Duodenal mucosa (tissue), 2 donors: ENCODE measurements around the gene SLC12A8.
A peak's percentile ranks its signal among the peaks of the same experiment; 100 is the strongest.

Experiments
- H3K27ac ChIP-seq: one replicate; pipeline ENCODE4 v1.7.0; 2013; ENCODE audit warnings: low read depth, low read length
- H3K27me3 ChIP-seq, 2 donors: one replicate each; pipeline ENCODE4 v1.7.0; 2013; ENCODE audit warnings: low read length in 2 of 2, control low read depth in 1 of 2; ENCODE audit not compliant: insufficient read depth in 2 of 2, control insufficient read depth in 1 of 2
- H3K36me3 ChIP-seq, 2 donors: one replicate each; pipeline ENCODE4 v1.7.0; 2013; ENCODE audit warnings: low read length in 2 of 2, control low read depth in 1 of 2; ENCODE audit not compliant: insufficient read depth in 2 of 2, control insufficient read depth in 1 of 2
- H3K4me1 ChIP-seq, 2 donors: one replicate each; pipeline ENCODE4 v1.7.0; 2013; ENCODE audit warnings: low read length in 2 of 2, control low read depth in 1 of 2; ENCODE audit not compliant: insufficient read depth in 2 of 2, control insufficient read depth in 1 of 2
- H3K4me3 ChIP-seq, 2 donors: one replicate each; pipeline ENCODE4 v1.7.0; 2013; ENCODE audit warnings: low read length in 2 of 2, low read depth in 1 of 2
- H3K9ac ChIP-seq, 2 donors: one replicate each; pipeline ENCODE4 v1.7.0; 2013; ENCODE audit warnings: low read length in 2 of 2, low read depth in 1 of 2
- H3K9me3 ChIP-seq, 2 donors: one replicate each; pipeline ENCODE4 v1.7.0; 2013; ENCODE audit warnings: low read length in 2 of 2, control low read depth in 1 of 2; ENCODE audit not compliant: control insufficient read depth in 1 of 2

SLC12A8 gene

GRCh38 chr3:125142420-125142778 lies 70.1 kb downstream of the SLC12A8 start:
- H3K4me1 ChIP-seq = peaks cover 6 to 21% of the 10 kb centered on the region in 2 donors
- H3K27me3 ChIP-seq = no peaks in the 10 kb centered on the region
- H3K27ac ChIP-seq = no peak overlapping the region
- H3K9ac ChIP-seq = no peak overlapping the region
- H3K9me3 ChIP-seq = no peaks in the 10 kb centered on the region
- peak overlapping the region in 1 of 2 donors; percentile 29 for H3K4me3 ChIP-seq
- peaks cover 0 to 4% of the 10 kb centered on the region in 2 donors for H3K36me3 ChIP-seq

GRCh38 chr3:125141596-125142419 lies 70.7 kb downstream of the SLC12A8 start:
- H3K27me3 ChIP-seq = no peaks in the 10 kb centered on the region
- H3K36me3 ChIP-seq = peaks cover 0 to 4% of the 10 kb centered on the region in 2 donors
- H3K9me3 ChIP-seq = no peaks in the 10 kb centered on the region
- no peak overlapping the region for H3K9ac ChIP-seq
- peaks cover 6 to 20% of the 10 kb centered on the region in 2 donors for H3K4me1 ChIP-seq
- peak overlapping the region; percentile 29 to 50 for H3K4me3 ChIP-seq
- peak overlapping the region; percentile 32 for H3K27ac ChIP-seq

DNA sequence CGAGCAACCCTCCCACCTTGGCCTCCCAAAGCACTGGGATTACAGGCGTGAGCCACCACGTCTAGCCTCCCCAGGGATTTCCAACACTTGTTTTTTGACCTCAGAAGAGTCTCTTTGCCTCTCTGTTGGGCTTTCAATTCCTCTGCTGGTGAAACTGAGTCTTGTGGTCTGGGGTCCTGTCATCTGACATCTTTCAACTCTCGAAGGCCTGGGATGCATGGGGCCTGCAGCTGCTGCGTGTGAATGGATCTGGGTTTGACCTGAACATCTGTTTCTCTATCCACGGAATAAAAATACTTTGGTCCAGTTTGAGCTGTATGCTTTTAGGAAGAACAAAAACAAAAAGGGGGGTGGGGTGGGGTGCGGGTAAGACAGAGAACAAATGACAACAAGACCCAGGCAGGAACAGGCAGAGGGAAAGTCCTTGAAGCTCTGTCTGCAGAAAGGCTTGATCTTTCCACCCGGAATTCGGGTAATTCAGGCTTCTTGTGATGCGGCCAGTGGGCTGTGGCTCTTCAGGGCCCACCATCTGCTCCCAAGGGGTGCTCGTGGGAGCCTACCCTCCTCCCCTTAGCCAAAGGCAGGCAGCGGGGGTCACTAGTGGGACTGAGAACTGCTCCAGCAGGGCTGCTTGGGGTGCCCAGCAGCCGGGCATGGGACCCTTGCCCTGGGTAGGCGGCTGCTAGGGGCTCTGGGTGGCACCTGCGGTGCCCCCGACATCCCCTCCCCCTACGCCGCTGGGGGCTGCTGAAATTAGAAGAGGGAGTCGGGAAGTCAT lies 71.5 kb downstream of the SLC12A8 start:
- Histone ChIP-seq H3K9ac (no peak overlapping the region), H3K27ac (no peak overlapping the region), H3K9me3 (no peaks in the 10 kb centered on the region)

DNA sequence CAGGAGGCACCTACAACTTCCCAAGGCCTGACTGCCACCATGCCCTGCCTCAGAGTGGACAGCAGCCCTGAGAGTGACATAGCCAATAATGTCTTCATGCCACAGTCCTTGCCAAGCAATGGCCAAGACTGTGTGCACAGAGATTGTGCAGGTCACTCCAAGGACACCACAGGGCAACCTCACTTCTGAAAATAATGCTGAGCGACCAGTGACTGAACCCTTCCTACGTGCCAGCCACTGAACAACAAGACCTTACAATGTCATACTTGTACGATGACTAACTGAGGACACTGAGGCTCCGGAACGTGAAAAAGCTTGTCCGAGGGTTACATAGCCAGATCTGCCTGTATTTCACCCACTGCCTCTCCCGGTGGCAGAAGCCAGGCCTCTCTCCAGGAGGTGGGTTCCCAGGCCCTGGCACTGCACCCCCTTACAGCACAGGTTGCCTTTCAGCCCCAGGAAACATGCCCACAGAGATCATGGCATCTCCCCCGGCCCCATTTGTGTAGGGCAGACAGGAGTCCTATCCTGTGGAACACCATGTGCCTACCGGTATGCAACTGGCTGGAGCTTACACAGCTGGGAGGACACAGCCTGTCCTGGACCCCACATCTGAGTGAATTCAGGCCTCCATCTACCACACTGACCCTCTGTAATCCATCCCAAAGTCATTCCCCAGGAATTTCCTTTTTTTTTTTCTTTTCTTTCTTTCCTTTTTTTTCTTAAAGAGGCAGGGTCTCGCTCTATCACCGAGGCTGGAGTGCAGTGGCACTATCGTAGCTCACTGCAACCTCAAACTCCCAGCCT lies 72.3 kb downstream of the SLC12A8 start:
- Histone ChIP-seq H3K9ac (no peak overlapping the region), H3K27ac (no peak overlapping the region), H3K9me3 (no peaks in the 10 kb centered on the region), H3K36me3 (peaks cover 0 to 4% of the 10 kb centered on the region in 2 donors), H3K4me1 (peaks cover 0 to 15% of the 10 kb centered on the region in 2 donors), H3K27me3 (no peaks in the 10 kb centered on the region), H3K4me3 (no peak overlapping the region)

More for the DNA sequence above, 71.5 kb downstream of the SLC12A8 start:
- no peaks in the 10 kb centered on the region for H3K27me3 ChIP-seq
- H3K4me1 ChIP-seq = peaks cover 0 to 15% of the 10 kb centered on the region in 2 donors
- H3K4me3 ChIP-seq = peak overlapping the region in 1 of 2 donors; percentile 21
- peaks cover 0 to 4% of the 10 kb centered on the region in 2 donors for H3K36me3 ChIP-seq

- Histone ChIP-seq H3K36me3 (peaks cover 0 to 4% of the 10 kb centered on the region in 2 donors), H3K27me3 (no peaks in the 10 kb centered on the region), H3K4me3 (no peak overlapping the region), H3K9me3 (no peaks in the 10 kb centered on the region), H3K27ac (no peak overlapping the region), H3K9ac (no peak overlapping the region), H3K4me1 (peaks cover 0 to 11% of the 10 kb centered on the region in 2 donors)
These were observed 73.2 kb downstream of the SLC12A8 start for GRCh38 chr3:125139386-125139785.

DNA sequence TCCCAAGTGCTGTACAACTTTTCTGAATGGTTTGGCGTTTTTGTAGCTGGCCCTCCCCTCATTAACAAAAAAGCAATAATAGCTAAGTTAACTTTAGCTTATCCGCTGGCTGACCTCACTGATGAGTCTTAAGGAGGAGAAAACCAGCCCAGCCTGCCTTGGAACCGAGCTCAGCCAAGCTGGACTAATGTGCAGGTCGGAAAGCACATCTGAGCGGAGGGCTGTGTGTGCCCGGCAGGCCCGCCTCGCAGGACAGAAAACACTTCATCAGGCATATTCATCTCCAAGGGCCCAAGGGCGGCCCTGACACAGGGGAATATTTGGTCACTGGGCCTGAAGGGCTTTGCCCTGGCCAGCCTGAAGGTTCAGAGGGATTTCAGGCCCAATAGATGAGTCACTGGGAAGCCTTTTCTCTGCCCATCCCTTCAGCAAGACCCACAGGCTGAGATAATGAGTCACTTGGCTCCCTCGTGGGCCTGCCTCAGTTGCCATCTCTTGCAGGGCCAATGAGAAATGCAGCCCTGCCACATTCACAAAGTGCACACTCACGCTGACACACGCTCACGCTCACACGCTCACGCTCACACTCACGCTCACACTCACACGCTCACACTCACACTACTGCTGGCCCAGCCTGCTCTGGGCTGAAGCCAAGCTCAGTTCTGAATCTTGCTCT lies 75.1 kb downstream of the SLC12A8 start:
- Histone ChIP-seq H3K4me3 (no peak overlapping the region), H3K27me3 (no peaks in the 10 kb centered on the region), H3K9ac (no peak overlapping the region), H3K27ac (no peak overlapping the region), H3K4me1 (peaks cover 0 to 8% of the 10 kb centered on the region in 2 donors), H3K9me3 (no peaks in the 10 kb centered on the region), H3K36me3 (peaks cover 0 to 4% of the 10 kb centered on the region in 2 donors)

GRCh38 chr3:125136966-125137357 lies 75.6 kb downstream of the SLC12A8 start:
- no peak overlapping the region for H3K27ac ChIP-seq
- no peak overlapping the region for H3K9ac ChIP-seq
- peaks cover 0 to 8% of the 10 kb centered on the region in 2 donors for H3K4me1 ChIP-seq

DNA sequence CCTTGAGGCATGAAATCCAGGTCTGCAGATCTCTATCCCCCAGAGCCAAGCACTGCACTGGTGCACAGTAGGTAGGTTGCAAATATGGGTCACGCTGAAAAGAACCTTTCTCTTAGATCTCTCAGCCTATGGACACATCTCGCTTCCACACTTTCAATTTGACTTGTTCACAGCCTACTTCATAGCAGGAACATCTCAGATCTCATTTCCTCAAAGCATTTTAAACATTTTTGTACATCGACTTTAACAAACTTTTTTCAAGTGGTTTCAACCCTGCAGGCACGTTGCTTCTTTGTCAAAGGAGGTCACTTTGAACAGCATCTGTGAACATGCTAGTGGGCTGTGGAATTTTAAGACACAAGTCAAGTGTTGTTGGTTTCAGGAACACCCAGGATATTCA lies 76.0 kb downstream of the SLC12A8 start:
- Histone ChIP-seq H3K9me3 (no peaks in the 10 kb centered on the region), H3K4me3 (no peak overlapping the region), H3K4me1 (peaks cover 0 to 8% of the 10 kb centered on the region in 2 donors), H3K36me3 (peaks cover 0 to 4% of the 10 kb centered on the region in 2 donors), H3K27ac (no peak overlapping the region), H3K27me3 (no peaks in the 10 kb centered on the region), H3K9ac (no peak overlapping the region)

More at GRCh38 chr3:125136966-125137357, 75.6 kb downstream of the SLC12A8 start:
- Histone ChIP-seq H3K36me3 (peaks cover 0 to 4% of the 10 kb centered on the region in 2 donors), H3K27me3 (no peaks in the 10 kb centered on the region), H3K4me3 (no peak overlapping the region), H3K9me3 (no peaks in the 10 kb centered on the region)

GRCh38 chr3:125134952-125135351 lies 77.6 kb downstream of the SLC12A8 start:
- Histone ChIP-seq H3K4me1 (peaks cover 0 to under 1% of the 10 kb centered on the region in 2 donors), H3K27me3 (no peaks in the 10 kb centered on the region), H3K9ac (no peak overlapping the region), H3K27ac (no peak overlapping the region), H3K36me3 (peaks cover 0 to under 1% of the 10 kb centered on the region in 2 donors), H3K4me3 (no peak overlapping the region), H3K9me3 (no peaks in the 10 kb centered on the region)
